Body of pancreas (tissue), 4 donors: Measurements from ENCODE around the gene RNF113B.

Source experiments
- POLR2A ChIP-seq, 3 donors: fragments of 450-650 bp; IDR thresholded peaks; one replicate each; pipeline ENCODE4 v1.6.1; 2016; ENCODE audit warnings: antibody characterized with exemption in 3 of 3, mild to moderate bottlenecking in 2 of 3
- TF ChIP-seq, protein P1 (sequence below), 7 experiments: fragments of 450-650 bp in 4 of 7; fragments of 200-600 bp in 3 of 7; sonication (generic) in 3 of 7; IDR thresholded peaks; one replicate each; pipeline ENCODE4 v1.5.1; 2016 to 2019; ENCODE audit warnings: antibody characterized with exemption in 7 of 7

DNA sequence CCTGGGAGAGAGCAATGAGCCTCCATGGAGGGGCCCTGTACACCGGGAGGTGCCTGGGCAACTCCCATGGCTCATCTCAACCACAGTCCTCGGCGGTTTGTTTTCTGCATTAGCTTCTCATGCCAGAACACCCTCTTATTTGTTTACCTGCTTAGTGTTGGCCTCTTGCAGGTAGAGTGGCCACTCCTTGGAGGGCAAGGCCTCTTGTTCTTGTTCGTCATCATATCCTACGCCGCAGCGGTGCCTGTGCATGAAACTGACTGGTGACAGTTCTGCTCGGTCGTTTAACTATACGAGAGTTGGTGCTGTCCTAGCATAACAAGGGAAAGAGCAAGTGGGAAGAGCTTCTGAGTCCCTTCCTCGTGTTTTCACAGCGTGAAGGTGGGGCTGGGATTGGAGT, 40.5 kb upstream of the RNF113B start:
- TF ChIP-seq, protein P1, sequence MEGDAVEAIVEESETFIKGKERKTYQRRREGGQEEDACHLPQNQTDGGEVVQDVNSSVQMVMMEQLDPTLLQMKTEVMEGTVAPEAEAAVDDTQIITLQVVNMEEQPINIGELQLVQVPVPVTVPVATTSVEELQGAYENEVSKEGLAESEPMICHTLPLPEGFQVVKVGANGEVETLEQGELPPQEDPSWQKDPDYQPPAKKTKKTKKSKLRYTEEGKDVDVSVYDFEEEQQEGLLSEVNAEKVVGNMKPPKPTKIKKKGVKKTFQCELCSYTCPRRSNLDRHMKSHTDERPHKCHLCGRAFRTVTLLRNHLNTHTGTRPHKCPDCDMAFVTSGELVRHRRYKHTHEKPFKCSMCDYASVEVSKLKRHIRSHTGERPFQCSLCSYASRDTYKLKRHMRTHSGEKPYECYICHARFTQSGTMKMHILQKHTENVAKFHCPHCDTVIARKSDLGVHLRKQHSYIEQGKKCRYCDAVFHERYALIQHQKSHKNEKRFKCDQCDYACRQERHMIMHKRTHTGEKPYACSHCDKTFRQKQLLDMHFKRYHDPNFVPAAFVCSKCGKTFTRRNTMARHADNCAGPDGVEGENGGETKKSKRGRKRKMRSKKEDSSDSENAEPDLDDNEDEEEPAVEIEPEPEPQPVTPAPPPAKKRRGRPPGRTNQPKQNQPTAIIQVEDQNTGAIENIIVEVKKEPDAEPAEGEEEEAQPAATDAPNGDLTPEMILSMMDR (IDR thresholded peaks at IDR 0.05): no peak
- no peak for TF ChIP-seq POLR2A (IDR thresholded peaks at IDR 0.05)
